Measurements from ENCODE around the gene BRMS1. TPM values are rescaled to one million over a fixed set of nuclear protein-coding genes. Genes with fewer than 3 reads are reported as not detected.
"Not testable (repeated sequence)": the region's sequence is repeated elsewhere in the genome, so short reads cannot be mapped to it uniquely, and the experiment has no call there.

Gene BRMS1
- total RNA-seq, 1 experiment from 2014 or later, result 80.5 TPM

DNA sequence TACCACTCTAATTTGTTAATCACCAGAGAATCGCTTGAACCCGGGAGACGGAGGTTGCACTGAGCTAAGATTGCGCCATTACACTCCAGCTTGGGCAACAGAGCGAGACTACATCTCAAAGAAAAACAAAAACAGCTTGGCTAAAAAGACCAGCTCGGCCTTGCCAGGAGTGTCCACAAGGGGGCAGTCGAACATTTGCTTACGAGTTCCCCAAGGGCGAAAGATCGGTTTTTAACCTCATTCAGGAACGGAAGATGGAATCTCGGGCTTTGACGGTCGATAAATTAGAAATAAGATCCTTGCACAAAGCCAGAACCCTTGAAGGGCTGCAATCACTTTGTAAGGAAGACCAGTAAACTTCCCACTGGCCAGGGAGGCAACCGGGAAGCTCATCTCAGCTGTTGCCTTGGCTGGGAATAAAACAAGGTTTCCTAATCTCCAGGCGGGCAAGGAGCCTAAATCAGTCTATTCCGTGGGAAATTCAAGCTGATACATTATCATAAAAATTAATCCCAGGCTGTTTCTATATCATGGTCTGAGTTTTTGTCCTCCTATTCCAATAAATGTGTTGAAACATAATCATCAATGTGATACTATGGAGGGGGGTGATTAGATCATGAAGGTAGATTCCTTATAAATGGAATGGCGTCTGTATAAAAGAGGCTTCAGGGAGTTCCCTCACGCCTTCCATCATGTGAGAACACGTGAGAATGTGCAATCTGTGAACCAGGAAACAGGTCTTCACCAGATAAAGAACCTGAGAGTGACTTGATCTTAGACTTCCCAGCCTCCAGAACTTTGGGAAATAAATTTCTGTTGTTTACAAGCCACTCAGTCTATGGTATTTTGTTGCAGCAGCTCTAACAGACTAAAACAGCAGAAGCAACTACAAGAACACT, 41.5 kb upstream of the BRMS1 start:
- no peaks in the 10 kb centered on the region for H3K27me3 ChIP-seq (ENCODE audit: control insufficient read depth, insufficient read depth, low read length)
- TF ChIP-seq SIN3A (IDR thresholded peaks at IDR 0.05; ENCODE audit: borderline replicate concordance, insufficient read depth, low read depth, low read length) (no peak), TCF7L2 (IDR thresholded peaks at IDR 0.05; ENCODE audit: low read depth, low read length) (no peak)
- TF ChIP-seq, protein P1, sequence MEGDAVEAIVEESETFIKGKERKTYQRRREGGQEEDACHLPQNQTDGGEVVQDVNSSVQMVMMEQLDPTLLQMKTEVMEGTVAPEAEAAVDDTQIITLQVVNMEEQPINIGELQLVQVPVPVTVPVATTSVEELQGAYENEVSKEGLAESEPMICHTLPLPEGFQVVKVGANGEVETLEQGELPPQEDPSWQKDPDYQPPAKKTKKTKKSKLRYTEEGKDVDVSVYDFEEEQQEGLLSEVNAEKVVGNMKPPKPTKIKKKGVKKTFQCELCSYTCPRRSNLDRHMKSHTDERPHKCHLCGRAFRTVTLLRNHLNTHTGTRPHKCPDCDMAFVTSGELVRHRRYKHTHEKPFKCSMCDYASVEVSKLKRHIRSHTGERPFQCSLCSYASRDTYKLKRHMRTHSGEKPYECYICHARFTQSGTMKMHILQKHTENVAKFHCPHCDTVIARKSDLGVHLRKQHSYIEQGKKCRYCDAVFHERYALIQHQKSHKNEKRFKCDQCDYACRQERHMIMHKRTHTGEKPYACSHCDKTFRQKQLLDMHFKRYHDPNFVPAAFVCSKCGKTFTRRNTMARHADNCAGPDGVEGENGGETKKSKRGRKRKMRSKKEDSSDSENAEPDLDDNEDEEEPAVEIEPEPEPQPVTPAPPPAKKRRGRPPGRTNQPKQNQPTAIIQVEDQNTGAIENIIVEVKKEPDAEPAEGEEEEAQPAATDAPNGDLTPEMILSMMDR (IDR thresholded peaks at IDR 0.05), result peak; percentile 97
- 0 out of 2 replicates have a peak, but pooled peaks cover 5% of the 10 kb centered on the region for H3K4me1 ChIP-seq (ENCODE audit: control insufficient read depth, insufficient read depth, low read length)
- no TSS peak for BruUV-seq (replicated peaks)
- DNase-seq (ENCODE audit: low read depth, low spot score) (peak; percentile 81), ATAC-seq (peak; percentile 91)
- CTCF ChIA-PET, result interaction anchor here (0.6 to 2.0 kb wide), 16 partner anchors 8 to 818 kb away, joined by 3 to 12 read pairs (median 6); partner anchors contain the start of genes MRPL11 and NPAS4
- H3K4me3 ChIP-seq (ENCODE audit: low read depth in 2 of 2, low read length in 2 of 2), result peak overlapping the region; percentile 24 to 40
- H3K9me3 ChIP-seq (ENCODE audit: control insufficient read depth, insufficient read depth, low read depth, low read length), result no peaks in the 10 kb centered on the region
- intact Hi-C loops (cut with micrococcal nuclease; ENCODE audit: unreplicated experiment), result no loop called here
- peak overlapping the region; percentile 48; the same call in 1 of the 2 replicates for H3K27ac ChIP-seq (ENCODE audit: low read length)
- POLR2A ChIA-PET, result interaction anchor here (0.6 kb wide), 1 partner anchor 1221 kb away, joined by 5 read pairs; no protein-coding TSS in a partner anchor
- no peaks in the 10 kb centered on the region for H3K36me3 ChIP-seq (ENCODE audit: control insufficient read depth, insufficient read depth, low read length)
- in situ Hi-C loops (cut with HindIII; ENCODE audit: low pct_unique_long_range_greater_than_20kb, low sequenced_read_pairs), result no loop called here

DNA sequence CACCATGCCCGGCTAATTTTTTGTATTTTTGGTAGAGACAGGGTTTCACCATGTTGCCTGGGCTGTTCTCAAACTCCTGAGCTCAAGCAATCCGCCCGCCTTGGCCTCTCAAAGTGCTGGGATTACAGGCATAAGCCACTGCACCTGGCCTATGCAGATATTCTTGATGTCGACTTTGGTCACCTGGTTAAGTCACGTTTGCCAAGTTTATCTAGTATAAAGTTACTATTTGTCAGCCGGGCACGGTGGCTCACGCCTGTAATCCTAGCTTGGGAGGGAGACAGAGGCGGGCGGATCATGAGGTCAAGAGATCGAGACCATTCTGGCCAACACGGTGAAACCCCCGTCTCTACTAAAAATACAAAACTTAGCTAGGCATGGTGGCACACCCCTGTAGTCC, 39.4 kb upstream of the BRMS1 start:
- BruUV-seq (replicated peaks); H3K9me3 ChIP-seq (ENCODE audit: control insufficient read depth, insufficient read depth, low read depth, low read length); in situ Hi-C loops (cut with HindIII; ENCODE audit: low pct_unique_long_range_greater_than_20kb, low sequenced_read_pairs); H3K36me3 ChIP-seq (ENCODE audit: control insufficient read depth, insufficient read depth, low read length); H3K27me3 ChIP-seq (ENCODE audit: control insufficient read depth, insufficient read depth, low read length); intact Hi-C loops (cut with micrococcal nuclease; ENCODE audit: unreplicated experiment); H3K27ac ChIP-seq (ENCODE audit: low read length); H3K4me3 ChIP-seq (ENCODE audit: low read depth in 2 of 2, low read length in 2 of 2); ATAC-seq; DNase-seq (ENCODE audit: low read depth, low spot score); POLR2A ChIA-PET; H3K4me1 ChIP-seq (ENCODE audit: control insufficient read depth, insufficient read depth, low read length): not testable (repeated sequence)
- CTCF ChIA-PET, result interaction anchor here (0.8 to 1.2 kb wide), 2 partner anchors 9 to 21 kb away, joined by 3 to 4 read pairs; no protein-coding TSS in a partner anchor

DNA sequence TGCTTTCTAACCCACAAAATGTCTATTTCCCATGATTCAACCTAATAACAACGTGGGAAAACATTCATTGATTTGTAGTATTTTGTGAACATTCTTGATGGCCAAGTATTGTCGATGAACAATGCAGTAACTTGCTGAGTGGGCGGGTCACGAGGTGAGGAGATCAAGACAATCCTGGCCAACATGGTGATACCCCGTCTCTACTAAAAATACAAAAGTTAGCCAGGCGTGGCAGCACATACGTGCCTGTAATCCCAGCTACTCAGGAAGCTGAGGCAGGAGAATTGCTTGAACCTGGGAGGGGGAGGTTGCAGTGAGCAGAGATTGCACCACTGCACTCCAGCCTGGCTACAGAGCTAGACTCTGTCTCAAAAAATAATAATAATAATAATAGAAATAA, 35.4 kb upstream of the BRMS1 start:
- H3K4me1 ChIP-seq (ENCODE audit: control insufficient read depth, insufficient read depth, low read length); H3K4me3 ChIP-seq (ENCODE audit: low read depth in 2 of 2, low read length in 2 of 2); DNase-seq (ENCODE audit: low read depth, low spot score); BruUV-seq (replicated peaks); intact Hi-C loops (cut with micrococcal nuclease; ENCODE audit: unreplicated experiment); in situ Hi-C loops (cut with HindIII; ENCODE audit: low pct_unique_long_range_greater_than_20kb, low sequenced_read_pairs); H3K27me3 ChIP-seq (ENCODE audit: control insufficient read depth, insufficient read depth, low read length); H3K27ac ChIP-seq (ENCODE audit: low read length); H3K36me3 ChIP-seq (ENCODE audit: control insufficient read depth, insufficient read depth, low read length); H3K9me3 ChIP-seq (ENCODE audit: control insufficient read depth, insufficient read depth, low read depth, low read length): not testable (repeated sequence)
- CTCF ChIA-PET, result interaction anchor here (0.6 to 1.0 kb wide), 2 partner anchors 9 to 75 kb away, joined by 3 to 5 read pairs; no protein-coding TSS in a partner anchor
- ATAC-seq, result 0 out of 2 replicates have a peak, but pooled peaks have one; percentile 64
- POLR2A ChIA-PET, result interaction anchor here (0.6 kb wide), 2 partner anchors 83 to 888 kb away, joined by 4 to 9 read pairs; no protein-coding TSS in a partner anchor

DNA sequence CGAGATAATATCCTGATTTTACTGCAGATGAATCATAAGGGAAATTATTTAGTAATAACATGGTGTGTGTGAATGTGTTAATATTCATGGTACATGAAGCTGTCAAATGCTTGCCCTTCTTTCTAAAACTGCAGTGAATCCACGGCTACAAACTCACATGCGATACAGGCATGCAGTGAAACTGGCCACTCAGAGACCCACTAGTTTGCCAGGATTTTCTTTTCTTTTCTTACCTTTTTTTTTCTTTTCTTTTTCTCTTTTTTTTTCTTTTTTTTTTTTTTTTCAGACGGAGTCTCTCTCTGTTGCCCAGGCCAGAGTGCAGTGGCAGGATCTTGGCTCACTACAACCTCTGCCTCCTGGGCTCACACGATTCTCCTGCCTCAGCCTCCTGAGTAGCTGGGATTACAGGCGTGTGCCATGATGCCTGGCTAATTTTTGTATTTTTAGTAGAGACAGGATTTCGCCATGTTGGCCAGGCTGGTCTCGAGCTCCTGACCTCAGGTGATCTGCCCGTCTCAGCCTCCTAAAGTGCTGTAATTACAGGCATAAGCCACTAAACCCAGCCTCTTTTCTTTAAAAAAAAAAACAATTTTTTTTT, 28.9 kb upstream of the BRMS1 start:
- H3K9me3 ChIP-seq (ENCODE audit: control insufficient read depth, insufficient read depth, low read depth, low read length); POLR2A ChIA-PET; intact Hi-C loops (cut with micrococcal nuclease; ENCODE audit: unreplicated experiment); BruUV-seq (replicated peaks); ATAC-seq; in situ Hi-C loops (cut with HindIII; ENCODE audit: low pct_unique_long_range_greater_than_20kb, low sequenced_read_pairs); DNase-seq (ENCODE audit: low read depth, low spot score); H3K27ac ChIP-seq (ENCODE audit: low read length); H3K36me3 ChIP-seq (ENCODE audit: control insufficient read depth, insufficient read depth, low read length); H3K27me3 ChIP-seq (ENCODE audit: control insufficient read depth, insufficient read depth, low read length); H3K4me3 ChIP-seq (ENCODE audit: low read depth in 2 of 2, low read length in 2 of 2); CTCF ChIA-PET: not testable (repeated sequence)
- peaks cover 15% of the 10 kb centered on the region; the same call in 1 of the 2 replicates for H3K4me1 ChIP-seq (ENCODE audit: control insufficient read depth, insufficient read depth, low read length)
